Mesenchymal stem cell (in vitro differentiated cells and primary cell): ENCODE data around the gene KLF12.

ENCODE experiments used
- DNase-seq: peaks from one replicate; pipeline ENCODE4 v3.0.0-alpha.2; 2013
- H2AFZ ChIP-seq: one replicate; pipeline ENCODE4 v1.6.1; 2013; ENCODE audit warnings: low read depth, mild to moderate bottlenecking, control low read depth, inconsistent platforms, low read length, moderate library complexity
- H2AK5ac ChIP-seq: 2 replicates; pipeline ENCODE4 v1.6.1; 2013; ENCODE audit warnings: low read length, moderate library complexity, mild to moderate bottlenecking, inconsistent platforms; ENCODE audit not compliant: severe bottlenecking
- H2BK120ac ChIP-seq: one replicate; pipeline ENCODE4 v1.6.1; 2013; ENCODE audit warnings: low read depth, mild to moderate bottlenecking, inconsistent platforms, low read length, moderate library complexity
- H2BK12ac ChIP-seq, 2 experiments: one replicate each; pipeline ENCODE4 v1.6.1; 2013; ENCODE audit warnings: inconsistent platforms in 2 of 2, low read length in 2 of 2, mild to moderate bottlenecking in 2 of 2, moderate library complexity in 2 of 2, control low read depth in 1 of 2
- H2BK15ac ChIP-seq: one replicate; pipeline ENCODE4 v1.6.1; 2013; ENCODE audit warnings: mild to moderate bottlenecking, low read depth, inconsistent platforms; ENCODE audit not compliant: poor library complexity, severe bottlenecking
- H2BK5ac ChIP-seq: 2 replicates; pipeline ENCODE4 v1.6.1; 2013; ENCODE audit warnings: low read depth, mild to moderate bottlenecking, low read length, control low read depth, inconsistent platforms; ENCODE audit not compliant: poor library complexity, severe bottlenecking
- H3K14ac ChIP-seq, 2 experiments: one replicate each; pipeline ENCODE4 v1.6.1; 2013; ENCODE audit warnings: inconsistent platforms in 2 of 2, low read length in 2 of 2, control low read depth in 1 of 2, mild to moderate bottlenecking in 1 of 2, moderate library complexity in 1 of 2
- H3K18ac ChIP-seq, 2 experiments: one replicate each; pipeline ENCODE4 v1.6.1; 2013; ENCODE audit warnings: inconsistent platforms in 2 of 2, low read length in 2 of 2, control low read depth in 1 of 2, low read depth in 1 of 2, mild to moderate bottlenecking in 1 of 2
- H3K23ac ChIP-seq, 2 experiments: one replicate each; pipeline ENCODE4 v1.6.1; 2013; ENCODE audit warnings: inconsistent platforms in 2 of 2, low read length in 2 of 2, mild to moderate bottlenecking in 2 of 2, moderate library complexity in 2 of 2, control low read depth in 1 of 2
- H3K27ac ChIP-seq: 2 replicates; pipeline ENCODE4 v1.5.1; 2013; ENCODE audit warnings: mild to moderate bottlenecking, moderate library complexity, low read length, control low read depth, inconsistent platforms; ENCODE audit not compliant: poor library complexity, severe bottlenecking
- H3K27me3 ChIP-seq, 2 experiments: 2 replicates each; pipeline versions ENCODE4 v1.6.1 to v1.7.0; 2013; ENCODE audit warnings: low read length in 2 of 2, mild to moderate bottlenecking in 2 of 2, moderate library complexity in 2 of 2, control low read depth in 1 of 2, inconsistent platforms in 1 of 2; ENCODE audit not compliant: control insufficient read depth in 1 of 2, insufficient read depth in 1 of 2
- H3K36me3 ChIP-seq, 2 experiments: 2 replicates each; pipeline versions ENCODE4 v1.6.1 to v1.7.0; 2013; ENCODE audit warnings: low read length in 2 of 2, control low read depth in 1 of 2, inconsistent platforms in 1 of 2, low read depth in 1 of 2, mild to moderate bottlenecking in 1 of 2; ENCODE audit not compliant: insufficient read depth in 2 of 2, control insufficient read depth in 1 of 2
- H3K4ac ChIP-seq, 2 experiments: one replicate each; pipeline ENCODE4 v1.6.1; 2013; ENCODE audit warnings: inconsistent platforms in 2 of 2, low read length in 2 of 2, mild to moderate bottlenecking in 2 of 2, moderate library complexity in 2 of 2, control low read depth in 1 of 2, low read depth in 1 of 2
- H3K4me1 ChIP-seq: 2 replicates; pipeline ENCODE4 v1.6.1; 2013; ENCODE audit warnings: low read depth, low read length, control low read depth; ENCODE audit not compliant: control insufficient read depth, insufficient read depth
- H3K4me2 ChIP-seq: 2 replicates; pipeline ENCODE4 v1.6.1; 2013; ENCODE audit warnings: low read length, mild to moderate bottlenecking, inconsistent platforms; ENCODE audit not compliant: poor library complexity, severe bottlenecking
- H3K4me3 ChIP-seq, 2 experiments: 2 replicates each; pipeline versions ENCODE4 v1.5.1 to v1.7.0; 2013; ENCODE audit warnings: low read length in 2 of 2, mild to moderate bottlenecking in 2 of 2, control low read depth in 1 of 2, low read depth in 1 of 2; ENCODE audit not compliant: insufficient read depth in 1 of 2
- H3K79me1 ChIP-seq: replicated peaks from 2 replicates; pipeline ENCODE4 v1.6.1; 2013; ENCODE audit warnings: mild to moderate bottlenecking, control low read depth, low read length, inconsistent platforms; ENCODE audit not compliant: poor library complexity, severe bottlenecking
- H3K9ac ChIP-seq: 2 replicates; pipeline ENCODE4 v1.7.0; 2013; ENCODE audit warnings: mild to moderate bottlenecking, low read length, moderate library complexity
- H3K9me3 ChIP-seq: 2 replicates; pipeline ENCODE4 v1.7.0; 2013; ENCODE audit warnings: mild to moderate bottlenecking, low read length; ENCODE audit not compliant: control insufficient read depth
- H4K8ac ChIP-seq: one replicate; pipeline ENCODE4 v1.6.1; 2013; ENCODE audit warnings: inconsistent platforms, mild to moderate bottlenecking, low read length, moderate library complexity
- H4K91ac ChIP-seq: one replicate; pipeline ENCODE4 v1.6.1; 2013; ENCODE audit warnings: mild to moderate bottlenecking, low read length, inconsistent platforms
- WGBS: methylation state at CpG from one replicate; pipeline ENCODE4 v1.1.7; 2013; ENCODE audit warnings: mixed read lengths; 5-methylcytosine and 5-hydroxymethylcytosine counted together

The KLF12 gene

GRCh38 chr13:74104661-74105275 is 29.4 kb downstream of the KLF12 start:
- H3K18ac ChIP-seq, result no peak overlapping the region
- H2AK5ac ChIP-seq, result no peak overlapping the region
- DNase-seq, result peak; percentile 33
- H3K4me3 ChIP-seq, result no peak overlapping the region
- no peak overlapping the region for H3K14ac ChIP-seq
- H3K36me3 ChIP-seq, result no peaks in the 10 kb centered on the region
- no peak overlapping the region for H3K23ac ChIP-seq
- no peak overlapping the region for H2BK5ac ChIP-seq
- no peak overlapping the region for H4K8ac ChIP-seq
- H2BK120ac ChIP-seq, result no peak overlapping the region
- H3K9me3 ChIP-seq, result peaks cover 11% of the 10 kb centered on the region
- peaks cover 3% of the 10 kb centered on the region for H3K4me1 ChIP-seq
- no peak overlapping the region for H2AFZ ChIP-seq
- H3K4ac ChIP-seq, result no peak overlapping the region
- no peak overlapping the region for H4K91ac ChIP-seq
- no peak overlapping the region for H2BK12ac ChIP-seq
- no peaks in the 10 kb centered on the region for H3K27me3 ChIP-seq
- H3K4me2 ChIP-seq, result no peak overlapping the region
- H2BK15ac ChIP-seq, result no peak overlapping the region
- H3K27ac ChIP-seq, result peak overlapping the region; percentile 38
- 96% methylated on average over 2 of the region's 3 CpGs for WGBS
- peaks cover 17% of the 10 kb centered on the region for H3K79me1 ChIP-seq
- no peak overlapping the region for H3K9ac ChIP-seq

GRCh38 chr13:74103970-74104555 is 30.1 kb downstream of the KLF12 start:
- Histone ChIP-seq H3K27ac (peak overlapping the region; percentile 45), H3K9ac (no peak overlapping the region), H3K4me2 (no peak overlapping the region), H3K18ac (no peak overlapping the region), H4K91ac (no peak overlapping the region), H3K4me3 (no peak overlapping the region), H2BK15ac (no peak overlapping the region), H3K4me1 (peaks cover 3% of the 10 kb centered on the region), H3K27me3 (no peaks in the 10 kb centered on the region), H3K14ac (no peak overlapping the region), H4K8ac (no peak overlapping the region), H3K79me1 (peaks cover 20% of the 10 kb centered on the region), H3K4ac (no peak overlapping the region), H3K36me3 (no peaks in the 10 kb centered on the region), H2AK5ac (no peak overlapping the region), H3K23ac (no peak overlapping the region), H2BK5ac (no peak overlapping the region), H2BK12ac (no peak overlapping the region), H2BK120ac (no peak overlapping the region), H2AFZ (no peak overlapping the region), H3K9me3 (peaks cover 11% of the 10 kb centered on the region)
- WGBS, result 87% methylated on average over 3 of the region's 3 CpGs
- DNase-seq, result no peak

DNA sequence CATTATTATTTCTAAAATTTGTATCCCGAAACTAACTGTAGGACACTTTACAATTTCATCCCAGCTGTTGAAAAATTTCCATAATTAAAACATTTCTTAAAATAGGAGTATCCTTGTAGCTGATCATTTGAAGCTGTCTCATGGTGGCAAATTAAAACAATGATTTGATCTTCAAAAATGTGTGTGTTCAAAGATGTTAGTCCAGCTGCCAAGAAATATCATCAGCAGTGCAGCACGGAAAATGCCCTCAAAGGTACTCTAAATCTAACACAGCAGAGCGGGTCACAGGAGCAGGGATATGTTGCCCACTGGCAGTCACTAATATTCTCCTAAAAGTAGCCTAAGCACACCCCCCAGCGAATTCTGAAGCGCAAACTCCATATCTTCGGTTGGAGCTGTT is 31.0 kb downstream of the KLF12 start:
- Histone ChIP-seq H3K36me3 (no peaks in the 10 kb centered on the region), H3K9ac (no peak overlapping the region), H2BK15ac (no peak overlapping the region), H3K9me3 (peaks cover 11% of the 10 kb centered on the region), H3K27ac (no peak overlapping the region), H3K79me1 (peaks cover 19% of the 10 kb centered on the region), H2BK120ac (no peak overlapping the region), H3K4ac (no peak overlapping the region), H2AK5ac (no peak overlapping the region), H2BK12ac (no peak overlapping the region), H3K14ac (no peak overlapping the region), H2AFZ (no peak overlapping the region), H3K4me3 (no peak overlapping the region), H3K23ac (no peak overlapping the region), H3K27me3 (no peaks in the 10 kb centered on the region), H3K18ac (no peak overlapping the region), H2BK5ac (no peak overlapping the region), H3K4me1 (peaks cover 3% of the 10 kb centered on the region), H3K4me2 (no peak overlapping the region), H4K8ac (no peak overlapping the region), H4K91ac (no peak overlapping the region)
- no peak for DNase-seq
- 96% methylated on average over 2 of the region's 6 CpGs for WGBS

GRCh38 chr13:74102691-74103090 is 31.5 kb downstream of the KLF12 start:
- Histone ChIP-seq H3K18ac (no peak overlapping the region), H3K36me3 (no peaks in the 10 kb centered on the region), H3K4ac (no peak overlapping the region), H3K14ac (no peak overlapping the region), H2BK120ac (no peak overlapping the region), H2BK5ac (no peak overlapping the region), H3K9ac (no peak overlapping the region), H3K4me3 (no peak overlapping the region), H3K9me3 (peaks cover 11% of the 10 kb centered on the region), H3K23ac (no peak overlapping the region), H3K4me2 (no peak overlapping the region), H3K4me1 (peaks cover 3% of the 10 kb centered on the region), H3K27ac (no peak overlapping the region), H2AK5ac (no peak overlapping the region), H4K8ac (no peak overlapping the region), H2BK12ac (no peak overlapping the region), H3K79me1 (peaks cover 19% of the 10 kb centered on the region), H2BK15ac (no peak overlapping the region), H3K27me3 (no peaks in the 10 kb centered on the region), H2AFZ (no peak overlapping the region), H4K91ac (no peak overlapping the region)
- WGBS, result 100% methylated on average over 1 of the region's 1 CpG
- DNase-seq, result no peak
